NCI-H2196 (cell line): Measurements from ENCODE around the gene SRGN.
"Not testable (repeated sequence)": the region's sequence is repeated elsewhere in the genome, so short reads cannot be mapped to it uniquely, and the experiment has no call there.

ENCODE experiments used
- DNase-seq: peaks from one replicate; lab custom pipeline; 2025; ENCODE audit not compliant: unreplicated experiment; lab: John Stamatoyannopoulos, UW

SRGN gene

DNA sequence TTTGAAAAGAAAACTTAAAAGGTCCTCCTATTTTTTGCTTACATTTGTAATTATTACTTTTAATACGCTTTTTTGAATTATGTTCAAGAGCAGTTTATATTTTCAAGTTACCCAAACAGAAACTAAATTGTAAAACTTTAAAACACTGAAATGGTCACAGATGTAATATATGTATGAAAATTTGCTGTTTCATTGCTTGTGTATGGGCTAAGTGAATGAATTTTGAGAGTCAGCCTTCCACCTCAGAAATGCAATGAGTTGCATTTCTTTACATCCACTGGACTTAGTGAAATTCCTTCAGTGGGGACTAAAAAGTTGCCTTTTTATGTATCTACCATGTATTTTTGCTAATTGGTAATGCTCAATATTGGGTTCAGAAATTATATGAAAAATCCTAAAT is 37.7 kb downstream of the SRGN start:
- no peak for DNase-seq

DNA sequence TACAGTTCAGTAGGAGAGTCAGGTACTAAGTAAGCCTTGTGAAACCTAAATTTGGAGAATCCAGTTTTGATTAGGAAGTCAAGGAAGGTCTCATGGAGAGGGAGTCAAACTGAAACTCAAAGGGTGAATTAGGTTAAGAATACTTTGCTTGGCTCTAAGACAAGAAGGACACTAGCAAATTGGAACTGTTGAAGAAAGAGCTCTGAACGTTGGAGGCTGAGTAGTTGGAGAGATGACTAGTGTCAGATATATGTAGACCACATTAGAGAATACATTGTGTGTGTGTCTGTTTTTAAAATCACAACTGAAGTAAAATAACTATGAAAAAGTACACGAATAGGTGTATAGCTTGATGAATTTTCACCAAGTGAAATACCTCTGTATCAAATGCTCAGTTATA is 42.3 kb downstream of the SRGN start:
- no peak for DNase-seq

DNA sequence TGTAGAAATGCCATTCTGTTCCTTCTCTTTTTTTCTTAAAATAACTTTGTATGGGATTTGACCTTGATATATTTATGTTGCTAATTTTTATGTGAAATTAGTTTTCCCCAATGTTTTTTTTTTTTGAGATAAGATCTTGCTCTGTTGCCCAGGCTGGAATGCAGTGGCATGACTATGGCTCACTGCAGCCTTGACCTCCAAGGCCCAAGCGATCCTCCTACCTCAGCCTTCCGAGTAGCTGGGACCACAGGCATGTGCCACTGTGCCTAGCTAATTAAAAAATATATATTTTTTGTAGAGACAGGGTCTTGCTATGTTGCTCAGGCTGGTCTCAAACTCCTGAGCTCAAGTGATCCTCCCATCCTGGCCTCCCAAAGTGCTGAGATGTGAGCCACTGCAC is 52.1 kb downstream of the SRGN start:
- DNase-seq = no peak

DNA sequence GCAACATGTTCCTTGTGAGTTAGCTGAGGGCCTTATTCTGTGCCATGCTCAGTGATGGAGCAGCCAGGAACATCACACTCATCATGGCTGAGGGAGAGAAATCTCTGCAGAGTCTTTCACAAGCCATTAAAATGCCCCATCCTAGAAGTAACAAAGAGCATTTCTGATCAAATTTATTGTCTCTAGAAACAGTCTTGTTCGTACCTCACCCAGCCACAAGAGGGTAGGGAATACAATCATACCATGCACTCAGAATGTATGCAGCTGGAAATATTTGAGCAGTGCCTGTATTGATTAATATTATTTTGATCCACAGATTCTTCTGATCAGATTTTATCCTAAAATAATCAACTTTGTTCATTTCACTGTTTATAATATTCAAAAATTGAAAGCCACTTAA is 53.4 kb downstream of the SRGN start:
- no peak for DNase-seq

DNA sequence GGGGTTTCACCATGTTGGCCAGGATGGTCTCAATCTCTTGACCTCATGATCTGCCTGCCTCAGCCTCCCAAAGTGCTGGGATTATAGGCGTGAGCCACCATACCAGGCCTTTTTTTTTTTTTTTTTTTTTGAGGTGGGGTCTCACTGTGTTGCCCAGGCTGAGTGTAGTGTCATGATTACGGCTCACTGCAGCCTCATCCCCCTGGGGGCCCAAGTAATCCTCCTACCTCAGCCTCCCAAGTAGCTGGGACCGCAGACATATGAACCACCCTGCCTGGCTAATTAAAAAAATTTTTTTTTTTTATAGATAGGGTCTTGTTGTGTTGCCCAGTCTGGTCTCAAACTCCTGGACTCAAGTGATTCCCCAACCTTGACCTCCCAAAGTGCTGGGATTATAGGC is 54.2 kb downstream of the SRGN start:
- DNase-seq = not testable (repeated sequence)

DNA sequence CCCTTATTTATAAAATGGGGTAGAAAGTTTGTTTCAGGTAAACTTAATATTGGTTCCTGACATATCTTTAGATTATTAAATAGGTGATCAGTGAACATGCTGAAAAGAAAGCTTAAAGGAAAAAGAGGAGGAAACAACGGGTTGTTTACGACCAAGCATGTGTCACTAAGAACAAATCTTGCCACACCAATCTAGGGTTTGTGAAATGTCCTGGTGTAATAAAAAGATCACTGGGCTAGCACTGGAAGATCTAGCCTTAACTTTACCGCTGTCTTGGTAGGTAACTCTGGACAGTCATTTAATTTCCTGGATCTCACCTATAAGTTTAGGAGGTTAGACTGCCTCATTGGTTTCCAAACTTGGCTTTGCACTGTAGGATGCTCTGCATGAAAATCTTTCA is 55.1 kb downstream of the SRGN start:
- no peak for DNase-seq

DNA sequence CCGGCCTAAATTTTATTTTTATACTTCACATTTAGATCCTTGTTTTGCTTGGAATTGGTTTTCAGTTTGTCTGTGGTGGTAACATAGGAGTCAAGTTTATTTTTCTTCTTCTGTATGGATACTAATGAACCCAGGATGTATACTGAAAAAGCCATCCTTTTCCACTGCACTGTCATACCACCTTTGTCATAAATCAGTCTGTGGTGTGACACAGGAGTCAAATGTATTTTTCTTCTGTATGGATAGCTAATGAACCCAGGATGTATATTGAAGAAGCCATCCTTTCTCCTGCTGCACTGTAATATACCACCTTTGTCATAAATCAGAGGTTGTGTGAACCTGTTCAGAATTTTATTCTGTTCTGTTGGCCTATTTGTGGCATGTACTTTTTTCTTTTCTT is 57.4 kb downstream of the SRGN start:
- no peak for DNase-seq

DNA sequence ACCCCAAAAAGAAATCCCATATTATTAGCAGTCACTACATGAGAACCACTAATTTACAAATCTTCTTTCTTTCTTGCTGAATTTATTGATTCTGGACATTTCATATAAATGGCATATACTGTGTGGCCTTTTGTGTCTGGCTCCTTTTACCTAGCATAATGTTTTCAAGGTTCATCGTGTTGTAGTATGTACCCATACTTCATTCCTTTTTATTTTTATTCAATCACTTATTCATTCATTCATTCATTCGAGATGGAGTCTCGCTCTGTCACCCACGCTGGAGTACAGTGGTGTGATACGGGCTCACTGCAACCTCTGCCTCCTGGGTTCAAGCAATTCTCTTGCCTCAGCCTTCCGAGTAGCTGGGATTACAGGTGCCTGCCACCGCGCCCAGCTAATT is 58.0 kb downstream of the SRGN start:
- DNase-seq = no peak

DNA sequence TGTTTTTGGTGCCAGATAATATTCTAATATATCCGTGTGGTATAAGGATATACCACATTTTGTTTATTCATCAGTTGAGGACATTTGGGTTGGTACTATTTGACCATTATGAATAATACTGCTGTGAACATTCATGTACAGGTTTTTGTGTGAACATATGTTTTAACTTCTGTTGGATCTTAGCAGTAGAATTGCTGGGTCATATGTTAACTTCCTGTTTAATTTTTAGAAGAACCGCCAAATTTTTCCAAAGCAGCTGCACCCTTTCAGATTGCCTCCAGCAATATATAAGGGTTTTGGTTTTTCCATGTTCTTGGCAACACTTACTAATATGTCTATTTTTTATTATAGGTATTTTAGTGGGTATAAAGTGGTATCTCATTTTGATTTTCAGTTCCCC is 58.9 kb downstream of the SRGN start:
- no peak for DNase-seq

DNA sequence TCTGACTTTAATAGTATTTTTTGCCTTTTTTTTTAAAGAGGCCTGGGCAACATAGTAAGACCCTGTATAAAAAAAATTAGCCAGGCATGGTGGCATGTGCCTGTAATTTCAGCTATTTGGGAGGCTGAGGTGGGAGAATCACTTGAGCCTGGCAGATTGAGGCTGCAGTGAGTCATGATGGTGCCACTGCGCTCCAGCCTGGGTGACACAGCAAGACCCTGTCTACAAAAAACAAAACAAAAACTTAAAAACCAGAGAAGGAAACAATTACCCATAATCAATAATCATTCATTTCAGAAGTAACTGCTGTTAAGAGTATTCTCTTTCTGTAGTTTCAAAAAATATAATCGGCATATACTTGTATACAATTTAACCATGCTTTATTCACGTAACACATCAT is 64.1 kb downstream of the SRGN start:
- no peak for DNase-seq

DNA sequence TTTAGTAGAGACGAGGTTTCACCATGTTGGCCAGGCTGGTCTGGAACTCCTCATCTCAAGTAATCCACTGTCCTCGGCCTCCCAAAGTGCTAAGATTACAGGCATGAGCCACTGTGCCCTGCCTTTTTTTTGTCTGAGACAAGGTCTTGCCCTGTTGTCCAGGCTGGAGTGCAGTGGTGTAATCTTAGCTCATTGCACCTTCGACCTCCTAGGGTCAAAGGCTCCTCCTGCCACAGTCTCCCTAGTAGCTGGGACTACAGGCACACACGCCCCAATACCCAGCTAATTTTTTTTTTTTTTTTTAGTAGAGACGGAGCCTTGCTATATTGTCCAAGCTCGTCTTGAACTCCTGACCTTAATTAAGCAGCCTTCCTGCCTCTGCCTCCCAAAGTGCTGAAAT is 65.3 kb downstream of the SRGN start:
- DNase-seq = no peak
